Fibroblast of mammary gland (primary cell): Measurements from ENCODE around the gene PROSER3.
"Not testable (repeated sequence)": the region's sequence is repeated elsewhere in the genome, so short reads cannot be mapped to it uniquely, and the experiment has no call there.

Source experiments
- DNase-seq: peaks from one replicate; pipeline ENCODE4 v3.0.0-alpha.2; 2010; ENCODE audit warnings: low read depth
- H3K4me3 ChIP-seq: 2 replicates; pipeline ENCODE4 v1.5.1; 2011; ENCODE audit warnings: low read depth, mild to moderate bottlenecking, low read length, moderate library complexity; ENCODE audit not compliant: control insufficient read depth
- TF ChIP-seq, protein P1 (sequence below): conservative IDR thresholded peaks from 2 replicates; pipeline ENCODE4 v1.5.1; 2011; ENCODE audit warnings: low read depth, low read length, inconsistent platforms; ENCODE audit not compliant: control insufficient read depth, insufficient read depth

The PROSER3 gene

DNA sequence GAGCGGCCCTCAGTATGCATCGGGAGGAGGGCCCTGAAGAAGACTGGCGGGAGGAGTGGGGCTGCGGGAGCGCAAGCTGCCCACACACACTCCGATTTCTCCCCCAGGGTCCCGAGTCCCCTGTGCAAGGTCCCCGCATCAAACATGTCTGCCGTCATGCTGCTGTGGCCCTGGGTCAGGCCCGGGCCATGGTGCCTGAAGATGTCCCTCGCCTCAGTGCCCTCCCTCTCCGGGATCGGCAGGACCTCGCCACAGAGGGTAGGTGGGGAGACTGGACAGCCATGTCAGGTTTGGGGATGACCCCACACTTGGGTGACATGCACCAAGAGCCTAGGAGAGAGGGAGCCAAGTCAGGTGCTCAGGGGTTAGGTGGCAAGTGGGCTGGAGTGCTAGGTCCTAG, 35.5 kb upstream of the PROSER3 start:
- H3K4me3 ChIP-seq: no peak overlapping the region
- TF ChIP-seq, protein P1, sequence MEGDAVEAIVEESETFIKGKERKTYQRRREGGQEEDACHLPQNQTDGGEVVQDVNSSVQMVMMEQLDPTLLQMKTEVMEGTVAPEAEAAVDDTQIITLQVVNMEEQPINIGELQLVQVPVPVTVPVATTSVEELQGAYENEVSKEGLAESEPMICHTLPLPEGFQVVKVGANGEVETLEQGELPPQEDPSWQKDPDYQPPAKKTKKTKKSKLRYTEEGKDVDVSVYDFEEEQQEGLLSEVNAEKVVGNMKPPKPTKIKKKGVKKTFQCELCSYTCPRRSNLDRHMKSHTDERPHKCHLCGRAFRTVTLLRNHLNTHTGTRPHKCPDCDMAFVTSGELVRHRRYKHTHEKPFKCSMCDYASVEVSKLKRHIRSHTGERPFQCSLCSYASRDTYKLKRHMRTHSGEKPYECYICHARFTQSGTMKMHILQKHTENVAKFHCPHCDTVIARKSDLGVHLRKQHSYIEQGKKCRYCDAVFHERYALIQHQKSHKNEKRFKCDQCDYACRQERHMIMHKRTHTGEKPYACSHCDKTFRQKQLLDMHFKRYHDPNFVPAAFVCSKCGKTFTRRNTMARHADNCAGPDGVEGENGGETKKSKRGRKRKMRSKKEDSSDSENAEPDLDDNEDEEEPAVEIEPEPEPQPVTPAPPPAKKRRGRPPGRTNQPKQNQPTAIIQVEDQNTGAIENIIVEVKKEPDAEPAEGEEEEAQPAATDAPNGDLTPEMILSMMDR: no peak
- no peak for DNase-seq

GRCh38 chr19:35722897-35723296, 35.1 kb upstream of the PROSER3 start:
- TF ChIP-seq, protein P1: no peak
- no peak for DNase-seq
- H3K4me3 ChIP-seq: no peak overlapping the region

DNA sequence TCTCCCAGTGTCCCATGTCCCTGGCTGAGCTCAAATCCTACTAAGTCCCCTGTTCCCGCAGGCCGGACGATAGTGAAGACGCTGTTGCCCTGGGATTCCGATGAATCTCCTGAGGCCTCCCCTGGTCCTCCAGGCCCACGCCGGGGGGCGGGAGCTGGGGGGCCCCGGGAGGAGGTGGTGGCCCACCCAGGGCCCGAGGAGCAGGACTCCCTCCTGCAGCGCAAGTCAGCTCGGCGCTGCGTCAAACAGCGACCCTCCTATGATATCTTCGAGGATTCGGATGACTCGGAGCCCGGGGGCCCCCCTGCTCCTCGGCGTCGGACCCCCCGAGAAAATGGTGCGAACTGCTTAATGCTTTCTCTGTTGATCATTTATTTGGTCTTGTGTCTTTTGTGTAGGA, 34.3 kb upstream of the PROSER3 start:
- no peak overlapping the region for H3K4me3 ChIP-seq
- no peak for DNase-seq
- TF ChIP-seq, protein P1: no peak

DNA sequence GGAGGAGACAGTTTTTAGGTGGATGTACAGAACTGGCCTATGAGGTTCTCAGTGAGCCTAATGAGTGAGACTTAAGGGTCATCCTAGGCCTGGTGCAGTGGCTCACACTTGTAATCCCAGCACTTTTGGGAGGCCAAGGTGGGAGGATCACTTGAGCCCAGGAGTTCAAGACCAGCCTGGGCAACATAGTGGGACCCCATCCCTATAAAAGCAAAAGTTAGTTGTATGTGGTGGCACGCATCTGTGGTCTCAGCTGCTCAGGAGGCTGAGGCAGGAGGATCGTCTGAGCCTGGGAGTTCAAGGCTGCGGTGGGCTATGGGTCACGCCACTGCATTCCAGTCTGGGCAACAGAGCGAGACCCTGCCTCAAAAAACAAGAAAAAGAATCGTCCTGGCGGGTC, 33.8 kb upstream of the PROSER3 start:
- not testable (repeated sequence) for DNase-seq, H3K4me3 ChIP-seq

GRCh38 chr19:35724560-35724959, 33.4 kb upstream of the PROSER3 start:
- H3K4me3 ChIP-seq: no peak overlapping the region
- TF ChIP-seq, protein P1: no peak
- DNase-seq: no peak

GRCh38 chr19:35725216-35725861, 32.6 kb upstream of the PROSER3 start:
- no peak for DNase-seq
- TF ChIP-seq, protein P1: no peak
- no peak overlapping the region for H3K4me3 ChIP-seq

DNA sequence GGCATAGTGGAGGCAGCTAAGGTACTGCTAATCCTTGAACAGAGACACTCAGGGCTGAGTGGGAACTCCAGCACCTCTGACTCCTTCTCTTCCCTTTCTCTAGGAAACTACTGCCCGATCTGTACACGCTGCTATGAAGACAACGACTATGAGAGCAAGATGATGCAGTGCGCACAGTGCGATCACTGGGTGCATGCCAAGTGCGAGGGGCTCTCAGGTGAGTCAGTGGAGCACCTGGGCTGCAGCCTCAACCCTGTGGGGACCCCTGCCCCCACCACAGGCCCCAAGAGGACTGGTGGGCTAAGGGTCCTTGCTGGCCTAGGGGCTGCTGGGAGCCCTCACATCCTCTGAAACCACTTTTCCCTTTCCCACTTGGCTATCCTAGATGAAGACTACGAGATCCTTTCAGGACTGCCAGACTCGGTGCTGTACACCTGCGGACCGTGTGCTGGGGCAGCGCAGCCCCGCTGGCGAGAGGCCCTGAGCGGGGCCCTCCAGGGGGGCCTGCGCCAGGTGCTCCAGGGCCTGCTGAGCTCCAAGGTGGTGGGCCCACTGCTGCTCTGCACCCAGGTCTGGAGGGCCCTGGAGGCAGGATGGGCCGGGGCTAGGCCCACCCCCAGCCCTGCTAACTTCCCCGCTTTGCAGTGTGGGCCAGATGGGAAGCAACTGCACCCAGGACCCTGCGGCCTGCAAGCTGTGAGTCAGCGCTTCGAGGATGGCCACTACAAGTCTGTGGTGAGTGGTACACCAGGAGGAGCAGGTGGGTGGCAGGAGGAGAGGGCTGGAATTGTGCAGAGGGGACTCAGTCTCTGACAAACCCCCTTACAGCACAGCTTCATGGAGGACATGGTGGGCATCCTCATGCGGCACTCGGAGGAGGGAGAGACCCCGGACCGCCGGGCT, 30.7 kb upstream of the PROSER3 start:
- H3K4me3 ChIP-seq: no peak overlapping the region
- no peak for DNase-seq
- TF ChIP-seq, protein P1: no peak
